Gastrocnemius medialis (tissue), 4 donors: ENCODE data around the gene LAMA3. TPM values are rescaled to one million over a fixed set of nuclear protein-coding genes. Genes with fewer than 3 reads are reported as not detected.

Experiments used
- ATAC-seq, 2 donors: fragments of 150-250 bp; one replicate each; pipeline ENCODE4 v1.9.1; 2016
- DNase-seq, 2 donors: peaks; one replicate each; pipeline ENCODE4 v3.0.0-alpha.2; 2019
- H3K27ac ChIP-seq, 4 donors: fragments of 200-600 bp; sonication (generic); 1 replicate in 1 of 4; 2 replicates in 3 of 4; pipeline ENCODE4 v1.5.1; 2016 to 2018; ENCODE audit warnings: mild to moderate bottlenecking in 2 of 4, moderate library complexity in 1 of 4
- H3K27me3 ChIP-seq, 3 donors: fragments of 200-600 bp; sonication (generic) in 2 of 3; 1 replicate in 1 of 3; 2 replicates in 2 of 3; pipeline versions ENCODE4 v1.5.1 to v1.6.0; 2016 to 2019; ENCODE audit warnings: mild to moderate bottlenecking in 1 of 3, moderate library complexity in 1 of 3
- H3K36me3 ChIP-seq, 2 donors: fragments of 200-600 bp; sonication (generic) in 1 of 2; one replicate each; pipeline ENCODE4 v1.5.1; 2017 to 2018
- H3K4me1 ChIP-seq, 2 donors: fragments of 200-600 bp; sonication (generic) in 1 of 2; one replicate each; pipeline ENCODE4 v1.5.1; 2016 to 2017; ENCODE audit warnings: mild to moderate bottlenecking in 2 of 2
- H3K4me3 ChIP-seq, 4 donors: fragments of 200-600 bp; sonication (generic) in 3 of 4; 1 replicate in 1 of 4; 2 replicates in 3 of 4; pipeline ENCODE4 v1.5.1; 2016 to 2019; ENCODE audit warnings: mild to moderate bottlenecking in 2 of 4
- H3K9me3 ChIP-seq, 3 donors: fragments of 200-600 bp; sonication (generic) in 2 of 3; 1 replicate in 1 of 3; 2 replicates in 2 of 3; pipeline ENCODE4 v1.5.1; 2016 to 2019
- CTCF ChIP-seq, 5 experiments: fragments of 450-650 bp in 3 of 5; fragments of 200-600 bp in 2 of 5; sonication (generic) in 2 of 5; IDR thresholded peaks in 4 of 5; conservative IDR thresholded peaks in 1 of 5; 1 replicate in 4 of 5; 2 replicates in 1 of 5; pipeline ENCODE4 v1.5.1; 2016 to 2019; ENCODE audit warnings: antibody characterized with exemption in 5 of 5, mild to moderate bottlenecking in 3 of 5, moderate library complexity in 3 of 5
- POLR2A ChIP-seq, 2 donors: fragments of 450-650 bp; IDR thresholded peaks; one replicate each; pipeline ENCODE4 v1.6.1; 2017; ENCODE audit warnings: antibody characterized with exemption in 2 of 2, mild to moderate bottlenecking in 2 of 2, moderate library complexity in 2 of 2
- in situ Hi-C, 4 donors: fragments of 200-750 bp; cut with MboI; loops; one replicate each; pipeline versions ENCODE4 v1.15.0 to v1.8.0; 2017; ENCODE audit warnings: low sequenced_read_pairs in 4 of 4
- intact Hi-C: fragments of 100-400 bp; cut with DNase I; formaldehyde crosslinking; loops from one replicate; pipeline ENCODE4 v1.15.1; 2023; ENCODE audit warnings: low total_unique reads
- total RNA-seq, 4 donors: library from RNA; depleted of rRNA; stranded (reverse); fragments of >200 nt; gene quantifications; one replicate each; pipeline versions ENCODE4 v1.1.0 to v1.2.3, GENCODE V29; 2016

Gene LAMA3
- total RNA-seq, 4 donors from 2014 or later: 1.1 to 5.3 (median 2.1) TPM

GRCh38 chr18:23912356-23912755 lies 223.1 kb downstream of the LAMA3 start:
- ATAC-seq: no peak
- TF ChIP-seq POLR2A (IDR thresholded peaks at IDR 0.05) (no peak), CTCF (IDR thresholded peaks at IDR 0.05 in 4 of 5, conservative IDR thresholded peaks at IDR 0.05 in 1 of 5) (no peak)
- H3K36me3 ChIP-seq: no peaks in the 10 kb centered on the region
- H3K9me3 ChIP-seq: no peaks in the 10 kb centered on the region
- intact Hi-C loops (no loop called here), in situ Hi-C loops (loop anchor here in 3 of 4 donors (10.0 to 25.0 kb wide), 5 partner anchors 88 to 398 kb away; partner anchors contain the start of gene ANKRD29 (in 1 of the 3))
- H3K27me3 ChIP-seq: no peaks in the 10 kb centered on the region
- H3K4me1 ChIP-seq: no peaks in the 10 kb centered on the region
- DNase-seq: no peak
- H3K27ac ChIP-seq: no peak overlapping the region
- H3K4me3 ChIP-seq: no peak overlapping the region

GRCh38 chr18:23916338-23916737 lies 227.1 kb downstream of the LAMA3 start:
- no peak for ATAC-seq
- in situ Hi-C loops (loop anchor here in 3 of 4 donors (10.0 to 25.0 kb wide), 5 partner anchors 92 to 402 kb away; partner anchors contain the start of gene ANKRD29 (in 1 of the 3)), intact Hi-C loops (loop anchor here (2.0 to 5.0 kb wide), 3 partner anchors 66 to 289 kb away; no protein-coding TSS in a partner anchor)
- no peak overlapping the region for H3K27ac ChIP-seq
- TF ChIP-seq POLR2A (IDR thresholded peaks at IDR 0.05) (no peak), CTCF (IDR thresholded peaks at IDR 0.05 in 4 of 5, conservative IDR thresholded peaks at IDR 0.05 in 1 of 5) (no peak)
- no peak overlapping the region for H3K4me3 ChIP-seq
- no peaks in the 10 kb centered on the region for H3K9me3 ChIP-seq
- DNase-seq: no peak
- H3K27me3 ChIP-seq: no peaks in the 10 kb centered on the region
- no peaks in the 10 kb centered on the region for H3K36me3 ChIP-seq
- H3K4me1 ChIP-seq: no peaks in the 10 kb centered on the region

GRCh38 chr18:23918395-23919032 lies 229.3 kb downstream of the LAMA3 start:
- peak; percentile 24 to 43 for DNase-seq
- no peak for TF ChIP-seq POLR2A (IDR thresholded peaks at IDR 0.05)
- peak; percentile 53 to 84 (median 69) for TF ChIP-seq CTCF (IDR thresholded peaks at IDR 0.05 in 4 of 5, conservative IDR thresholded peaks at IDR 0.05 in 1 of 5)
- in situ Hi-C loops (loop anchor here in 3 of 4 donors (10.0 to 25.0 kb wide), 5 partner anchors 94 to 404 kb away; partner anchors contain the start of gene ANKRD29 (in 1 of the 3)), intact Hi-C loops (loop anchor here (2.0 to 5.0 kb wide), 3 partner anchors 92 to 291 kb away; no protein-coding TSS in a partner anchor)
- Histone ChIP-seq H3K36me3 (no peaks in the 10 kb centered on the region), H3K4me3 (no peak overlapping the region), H3K27ac (no peak overlapping the region), H3K4me1 (no peaks in the 10 kb centered on the region), H3K9me3 (no peaks in the 10 kb centered on the region), H3K27me3 (no peaks in the 10 kb centered on the region)
- ATAC-seq: peak; percentile 77 to 87

- no peak for TF ChIP-seq POLR2A (IDR thresholded peaks at IDR 0.05)
- no peak for TF ChIP-seq CTCF (IDR thresholded peaks at IDR 0.05 in 4 of 5, conservative IDR thresholded peaks at IDR 0.05 in 1 of 5)
- no peak for DNase-seq
- intact Hi-C loops: no loop called here
Observed at GRCh38 chr18:23920054-23920453, 230.8 kb downstream of the LAMA3 start.

More at GRCh38 chr18:23920054-23920453, 230.8 kb downstream of the LAMA3 start:
- Histone ChIP-seq H3K9me3 (no peaks in the 10 kb centered on the region), H3K27me3 (no peaks in the 10 kb centered on the region), H3K27ac (no peak overlapping the region), H3K36me3 (no peaks in the 10 kb centered on the region), H3K4me1 (no peaks in the 10 kb centered on the region), H3K4me3 (no peak overlapping the region)
- ATAC-seq: no peak
- in situ Hi-C loops: loop anchor here in 3 of 4 donors (10.0 to 25.0 kb wide), 4 partner anchors 108 to 295 kb away; partner anchors contain the start of gene ANKRD29 (in 1 of the 3)
